ENCODE results near the gene TUT7. TPM values are rescaled to one million over a fixed set of nuclear protein-coding genes. Genes with fewer than 3 reads are reported as not detected.

TUT7 gene
- total and polyA plus RNA-seq, 2 of the 4 experiments (the other 2 are of a cell fraction): 13.3 to 33.3 TPM

GRCh38 chr9:86253577-86253976 lies 100.6 kb downstream of the TUT7 start:
- no peaks in the 10 kb centered on the region for H3K79me1 ChIP-seq (ENCODE audit: low read depth in 1 of 2, low read length in 2 of 2)
- intact Hi-C loops (cut with micrococcal nuclease): no loop called here
- no peaks in the 10 kb centered on the region for H3K9me3 ChIP-seq (ENCODE audit: control insufficient read depth, insufficient read depth, low read length)
- no peaks in the 10 kb centered on the region for H3K27me3 ChIP-seq (ENCODE audit: control insufficient read depth, insufficient read depth, low read length)
- dilution Hi-C loops (cut with HindIII; ENCODE audit: low sequenced_read_pairs, unreplicated experiment): no loop called here
- TF ChIP-seq USF2 (IDR thresholded peaks at IDR 0.05; ENCODE audit: low read depth, low read length): no peak
- no peak for TF ChIP-seq BHLHE40 (IDR thresholded peaks at IDR 0.05; ENCODE audit: low read depth, low read length)
- no peak for TF ChIP-seq RAD21 (IDR thresholded peaks at IDR 0.05; ENCODE audit: low read length)
- no peak for TF ChIP-seq RCOR1 (IDR thresholded peaks at IDR 0.05; ENCODE audit: insufficient replicate concordance, low read length)
- TF ChIP-seq SMC3 (IDR thresholded peaks at IDR 0.05; ENCODE audit: low read depth, low read length): no peak
- no peak for TF ChIP-seq RFX5 (IDR thresholded peaks at IDR 0.05; ENCODE audit: low read depth, low read length)
- TF ChIP-seq CEBPB (IDR thresholded peaks at IDR 0.05; ENCODE audit: low read depth, low read length): no peak
- TF ChIP-seq ELK1 (IDR thresholded peaks at IDR 0.05; ENCODE audit: borderline replicate concordance, low read depth, low read length): no peak
- TF ChIP-seq MAFK (IDR thresholded peaks at IDR 0.05; ENCODE audit: low read depth, low read length): no peak
- TF ChIP-seq MXI1 (IDR thresholded peaks at IDR 0.05; ENCODE audit: borderline replicate concordance, low read depth, low read length): no peak
- no peak for TF ChIP-seq NFE2L2 (IDR thresholded peaks at IDR 0.05; ENCODE audit: low read depth, low read length)
- TF ChIP-seq FOS (IDR thresholded peaks at IDR 0.05; ENCODE audit: low read depth, low read length): no peak
- no peak for TF ChIP-seq CHD1 (IDR thresholded peaks at IDR 0.05; ENCODE audit: low read depth, low read length)
- no peak for TF ChIP-seq CTCF (conservative IDR thresholded peaks at IDR 0.05; ENCODE audit: low read depth, low read length)
- TF ChIP-seq POLR2A (IDR thresholded peaks at IDR 0.05; ENCODE audit: low read depth, low read length): no peak
- no peak for TF ChIP-seq MAZ (IDR thresholded peaks at IDR 0.05; ENCODE audit: borderline replicate concordance, low read depth, low read length)
- no CpG with 5 or more reads among the region's 3 CpGs for WGBS, 2 experiments (ENCODE audit: extremely low coverage in 2 of 2, insufficient read length in 1 of 2)
- H3K4me3 ChIP-seq (ENCODE audit: insufficient read depth, low read depth, low read length): no peak overlapping the region
- no peak overlapping the region for H2BK20ac ChIP-seq (ENCODE audit: low read depth, low read length)
- BruUV-seq (replicated peaks): no TSS peak
- H3K9ac ChIP-seq (ENCODE audit: low read depth, low read length): no peak overlapping the region
- no peak overlapping the region for H3K4ac ChIP-seq (ENCODE audit: low read depth, low read length)
- H4K91ac ChIP-seq (ENCODE audit: insufficient read depth, low read depth, low read length): no peak overlapping the region
- H4K8ac ChIP-seq (ENCODE audit: low read depth in 2 of 2, low read length in 2 of 2): no peak overlapping the region
- no peak overlapping the region for H3K14ac ChIP-seq (replicated peaks; ENCODE audit: low read depth, low read length)
- H4K20me1 ChIP-seq (ENCODE audit: insufficient read depth, low read length): no peaks in the 10 kb centered on the region
- H3K27ac ChIP-seq (ENCODE audit: insufficient read depth, low read length): no peak overlapping the region
- H2AFZ ChIP-seq (replicated peaks; ENCODE audit: low read length, poor library complexity): no peak overlapping the region
- no peak for DNase-seq
- H2AK9ac ChIP-seq (replicated peaks; ENCODE audit: low read depth, low read length, poor library complexity): no peak overlapping the region
- no peak overlapping the region for H2BK5ac ChIP-seq (ENCODE audit: low read depth, low read length, poor library complexity, severe bottlenecking)
- CTCF ChIA-PET: no interaction called here
- no peak overlapping the region for H3K18ac ChIP-seq (ENCODE audit: low read depth, low read length)
- H3K36me3 ChIP-seq (ENCODE audit: control insufficient read depth, insufficient read depth, low read length): no peaks in the 10 kb centered on the region
- POLR2A ChIA-PET (ENCODE audit: unreplicated experiment): no interaction called here
- no peak overlapping the region for H2BK15ac ChIP-seq (ENCODE audit: low read depth, low read length)
- H2AK5ac ChIP-seq (ENCODE audit: low read depth, low read length): no peak overlapping the region
- H3K9me1 ChIP-seq (ENCODE audit: insufficient read depth, low read length): no peaks in the 10 kb centered on the region
- H2BK120ac ChIP-seq (ENCODE audit: low read depth, low read length): no peak overlapping the region
- in situ Hi-C loops (cut with MboI; ENCODE audit: low sequenced_read_pairs): no loop called here
- no peak overlapping the region for H3K4me2 ChIP-seq (ENCODE audit: low read depth, low read length)
- no peak overlapping the region for H3K56ac ChIP-seq (ENCODE audit: extremely low read depth, insufficient read depth, low read length)
- H4K5ac ChIP-seq (ENCODE audit: low read depth, low read length): no peak overlapping the region
- H3K4me1 ChIP-seq (ENCODE audit: control insufficient read depth, insufficient read depth, low read length): no peaks in the 10 kb centered on the region
- ATAC-seq (ENCODE audit: low read depth): no peak
- no peak overlapping the region for H3K23ac ChIP-seq (ENCODE audit: low read depth, low read length)
